Muscle of back (tissue), 11 donors: ENCODE data around the gene B3GALT4. TPM values are rescaled to one million over a fixed set of nuclear protein-coding genes. Genes with fewer than 3 reads are reported as not detected.

Experiments
- DNase-seq, 3 donors: peaks; one replicate each; pipeline versions ENCODE4 v3.0.0 to v3.0.0-alpha.2; 2013
- polyA plus RNA-seq, 10 donors: library from polyadenylated mRNA; unstranded; fragments of 120-200 nt; gene quantifications; one replicate each; pipeline ENCODE4 v1.2.1, GENCODE V29; 2013; ENCODE audit not compliant: insufficient read length in 10 of 10

The B3GALT4 gene
- polyA plus RNA-seq, 10 donors, result 1.4 to 3.0 (median 2.3) TPM

DNA sequence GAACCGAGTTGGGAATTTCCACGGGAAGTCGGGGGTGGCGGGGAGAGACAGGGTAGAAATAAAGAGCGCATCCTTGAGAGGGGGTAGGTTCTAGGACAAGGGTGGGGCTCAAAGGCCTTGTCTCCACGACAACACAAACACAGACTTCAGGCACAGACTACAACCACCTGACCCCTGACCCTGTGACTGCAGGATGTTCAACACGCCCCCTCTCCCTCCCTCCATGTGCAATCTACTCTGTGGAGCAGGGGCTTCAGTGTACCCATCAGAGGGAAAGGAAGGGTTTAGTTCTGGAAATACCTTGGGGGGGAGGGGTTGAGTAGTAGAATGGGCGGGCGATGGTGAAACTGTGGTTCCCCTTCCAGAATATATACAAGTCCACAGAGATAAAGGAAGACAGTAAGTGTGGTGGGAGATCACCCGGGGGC lies 37.6 kb downstream of the B3GALT4 start:
- peak; percentile 68 to 90 (median 77) for DNase-seq

DNA sequence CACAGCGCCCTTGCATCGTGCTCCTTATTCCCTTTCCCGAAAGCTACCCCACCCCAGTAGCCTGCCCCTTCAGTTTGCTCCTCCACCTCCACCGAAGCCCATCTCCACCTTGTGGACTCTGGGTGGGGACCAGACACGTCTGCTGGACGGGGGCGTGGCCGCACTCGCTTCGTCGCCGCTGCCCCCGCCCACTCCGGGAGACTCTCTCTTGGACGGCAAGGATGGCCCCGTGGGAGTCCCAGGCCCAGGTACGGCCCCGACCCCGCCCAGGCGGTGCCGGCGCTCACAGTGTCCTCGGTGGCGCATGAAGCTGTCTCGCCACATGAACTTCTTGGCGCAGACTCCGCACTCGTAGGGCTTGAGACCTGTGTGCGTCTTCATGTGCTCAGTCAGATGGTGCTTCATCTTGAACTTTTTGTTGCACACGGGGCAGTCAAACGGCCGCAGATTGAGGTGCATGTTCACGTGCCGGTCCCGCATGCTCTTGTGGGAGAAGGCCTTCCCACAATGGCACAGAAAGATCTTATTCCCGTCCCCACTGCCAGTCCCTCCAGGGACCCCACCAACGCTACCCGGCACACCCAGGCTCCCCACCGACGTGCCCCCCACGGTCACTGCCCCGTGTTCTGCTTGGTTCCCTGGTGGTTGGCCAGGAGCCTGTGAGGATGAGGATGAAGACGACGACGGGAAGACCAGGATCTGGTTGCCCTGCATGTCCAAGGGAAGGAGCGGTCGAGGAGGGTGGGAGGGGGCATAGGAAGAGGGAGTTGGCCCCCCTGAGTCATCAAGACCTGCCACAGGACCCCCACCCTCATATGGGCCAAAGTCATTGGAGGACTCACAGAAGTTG lies 38.2 kb downstream of the B3GALT4 start:
- DNase-seq, result peak in 1 of 3 donors; percentile 64

DNA sequence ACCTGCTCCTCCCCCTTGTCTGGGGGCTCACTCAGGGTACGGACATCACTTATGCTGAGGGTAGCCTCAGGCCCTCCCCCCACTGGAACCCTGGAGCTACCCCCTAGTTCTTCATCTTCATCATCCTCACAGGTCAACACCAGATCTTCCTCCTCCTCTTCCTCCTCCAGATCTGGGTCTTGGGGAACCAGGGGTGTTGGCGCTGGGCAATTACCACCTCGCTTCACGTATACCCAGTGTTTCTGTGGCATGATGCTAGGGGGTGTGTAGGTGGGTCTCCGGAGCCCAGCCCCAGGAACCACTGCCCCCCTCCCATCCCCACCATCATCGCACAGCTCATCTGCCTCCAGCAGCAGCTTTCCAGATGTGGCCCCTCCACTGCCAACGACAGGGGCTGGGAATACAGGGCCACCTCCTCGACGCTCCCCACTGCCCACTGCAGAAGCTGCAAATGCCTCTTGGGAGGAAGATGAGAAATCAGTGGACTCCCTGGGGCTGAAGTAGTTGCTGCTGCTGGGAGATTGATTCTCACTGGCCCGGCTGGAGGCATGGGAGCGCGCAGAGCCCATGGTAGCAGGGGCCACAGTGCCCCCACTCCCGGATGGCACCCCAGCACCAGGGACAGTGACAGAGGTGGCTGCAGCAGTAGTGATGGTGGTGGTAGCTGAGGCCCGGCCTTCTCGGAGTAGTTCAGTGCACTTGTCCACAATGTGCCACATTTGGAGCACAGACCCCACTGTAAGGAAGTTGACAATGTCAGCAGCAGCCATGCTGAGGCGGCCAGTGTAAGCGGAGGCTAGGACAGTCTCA lies 39.1 kb downstream of the B3GALT4 start:
- DNase-seq, result no peak

DNA sequence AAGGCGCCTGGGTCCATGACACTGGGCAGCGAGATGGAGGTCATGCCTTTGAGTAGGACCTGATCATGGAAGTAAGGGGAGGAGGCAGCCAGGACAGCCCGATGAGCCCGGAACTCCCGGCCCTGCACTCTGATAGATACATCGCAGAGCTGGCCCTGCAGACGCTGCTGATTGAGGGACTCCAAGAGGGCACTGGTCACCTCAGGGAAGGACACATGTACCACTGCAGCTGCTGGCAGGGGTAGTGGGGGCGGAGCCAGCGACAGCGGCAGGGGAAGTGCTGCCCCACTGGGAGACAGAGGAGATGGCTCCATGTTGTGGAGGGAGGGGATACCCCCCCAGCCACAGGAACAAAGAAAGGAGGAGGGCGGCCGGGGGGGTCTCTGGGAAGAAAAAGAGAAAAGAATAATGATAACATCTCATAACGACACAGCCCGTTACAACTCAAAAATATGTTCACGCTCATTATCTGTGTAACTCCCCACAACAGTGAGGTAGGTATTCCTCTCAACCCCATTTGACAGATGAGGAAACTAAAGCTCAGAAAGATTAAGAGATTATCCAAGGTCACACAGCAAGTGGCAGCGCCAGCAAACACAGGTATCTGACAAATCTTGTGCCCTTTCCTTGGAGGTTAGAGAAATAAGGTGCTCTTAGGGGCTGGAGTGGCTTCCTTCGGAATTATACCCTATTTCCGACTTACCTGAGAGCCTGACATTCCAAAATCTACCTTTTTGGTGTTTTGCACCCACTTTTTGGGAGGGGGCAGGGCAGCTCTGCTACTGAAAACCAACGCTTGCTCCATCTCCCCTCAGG lies 39.9 kb downstream of the B3GALT4 start:
- DNase-seq, result no peak

DNA sequence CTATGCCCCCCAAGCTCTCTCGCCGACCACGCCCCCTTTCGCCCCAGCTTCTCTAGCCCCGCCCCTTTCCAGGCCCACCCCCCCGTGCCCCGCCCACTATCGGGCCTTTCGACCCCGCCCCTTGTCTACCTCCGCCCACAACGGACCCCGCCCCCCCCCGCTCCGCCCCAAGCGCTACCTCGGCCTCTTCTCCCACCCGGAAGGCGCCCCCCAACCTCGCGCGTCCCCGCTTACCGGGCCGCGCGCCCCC lies 40.4 kb downstream of the B3GALT4 start:
- DNase-seq, result no peak

DNA sequence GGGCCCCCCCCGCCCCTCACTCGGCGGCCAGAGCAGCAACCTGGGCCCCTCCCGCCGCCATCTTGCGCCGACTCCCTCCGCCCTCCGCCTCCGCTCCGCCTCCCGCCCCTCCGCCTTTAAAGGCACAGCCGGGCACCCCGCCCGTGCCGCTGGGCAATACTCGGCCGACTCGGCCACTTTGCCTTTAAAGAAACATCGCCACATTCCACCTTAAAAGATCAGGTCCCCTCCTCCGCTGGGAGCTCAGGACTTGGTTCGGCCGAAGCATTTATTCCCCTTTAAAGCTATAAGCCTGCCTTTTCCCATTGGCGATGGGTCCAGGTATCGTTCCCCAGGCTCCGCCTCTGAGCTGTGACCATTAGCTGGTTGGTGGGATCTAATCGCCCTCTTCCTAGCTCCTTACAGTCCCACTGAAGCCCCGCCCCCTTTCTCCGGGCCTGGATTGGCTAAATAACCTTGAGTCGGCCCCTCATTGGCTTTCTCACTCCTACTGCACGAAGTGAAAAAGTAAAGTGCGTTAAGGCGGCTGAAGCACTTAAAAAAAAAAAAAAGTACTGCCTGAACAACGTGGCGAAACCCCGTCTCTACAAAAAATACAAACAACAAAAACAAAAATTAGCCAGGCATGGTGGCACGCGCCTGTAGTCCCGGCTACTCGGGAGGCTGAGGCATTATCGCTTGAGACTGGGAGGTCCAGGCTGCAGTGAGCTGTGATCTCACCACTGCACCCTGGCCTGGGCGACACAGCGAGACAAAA lies 40.9 kb downstream of the B3GALT4 start, which contains the start of gene ZBTB22:
Gene ZBTB22 (minus strand): TSS at position 76 of the 757 bp plus-strand sequence. CDS start 828 bp downstream, outside the sequence.
- DNase-seq, result peak; percentile 98 to 99 (median 99)

DNA sequence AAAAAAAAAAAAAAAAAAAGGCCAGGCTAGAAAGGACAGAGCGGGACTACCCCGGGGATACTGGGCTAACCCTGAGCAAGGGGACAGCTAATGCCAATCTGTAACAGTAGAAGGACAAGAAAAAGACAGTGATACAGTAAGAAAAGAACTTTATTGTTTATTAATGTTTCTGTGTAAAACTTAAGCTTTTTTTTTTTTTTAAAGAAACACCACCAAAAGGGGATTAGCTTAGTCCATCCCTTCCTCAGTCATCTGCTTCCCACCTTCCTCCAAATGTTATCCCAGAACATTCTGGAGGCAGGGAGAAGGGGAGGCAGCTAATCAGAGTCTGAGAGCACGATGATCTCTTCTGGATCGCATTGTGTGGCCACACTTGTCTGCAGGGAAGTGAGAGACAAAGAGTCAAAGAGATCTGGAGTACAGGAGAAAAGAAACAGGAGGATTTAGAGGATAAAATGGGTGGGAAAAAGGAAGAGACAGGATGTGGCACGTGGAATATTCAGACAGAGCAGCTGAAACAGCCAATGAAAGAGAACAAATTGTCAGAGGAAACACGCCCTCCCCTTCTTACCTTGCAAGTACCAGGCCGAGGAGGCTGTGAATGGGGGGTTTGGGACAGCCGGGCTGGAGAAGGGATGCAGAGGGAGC lies 41.6 kb downstream of the B3GALT4 start:
- DNase-seq, result no peak

DNA sequence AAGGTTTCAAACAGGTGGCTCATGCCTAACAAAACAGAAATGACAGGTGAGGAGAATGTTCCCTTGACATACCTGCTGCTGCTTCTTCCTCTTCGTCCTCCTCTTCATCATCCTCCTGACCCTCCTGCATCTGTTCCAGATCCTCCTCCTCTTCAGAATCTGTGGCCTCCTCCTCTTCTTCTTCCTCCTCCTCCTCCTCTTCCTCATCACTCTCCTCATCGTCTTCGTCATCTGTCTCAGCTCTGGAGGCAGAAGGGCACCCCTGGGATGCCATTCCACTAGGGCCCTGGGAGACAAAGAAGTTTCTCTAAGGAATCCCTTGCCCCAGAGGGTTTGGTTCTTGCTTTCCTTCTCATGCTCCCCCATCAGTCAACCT lies 43.0 kb downstream of the B3GALT4 start:
- no peak for DNase-seq

DNA sequence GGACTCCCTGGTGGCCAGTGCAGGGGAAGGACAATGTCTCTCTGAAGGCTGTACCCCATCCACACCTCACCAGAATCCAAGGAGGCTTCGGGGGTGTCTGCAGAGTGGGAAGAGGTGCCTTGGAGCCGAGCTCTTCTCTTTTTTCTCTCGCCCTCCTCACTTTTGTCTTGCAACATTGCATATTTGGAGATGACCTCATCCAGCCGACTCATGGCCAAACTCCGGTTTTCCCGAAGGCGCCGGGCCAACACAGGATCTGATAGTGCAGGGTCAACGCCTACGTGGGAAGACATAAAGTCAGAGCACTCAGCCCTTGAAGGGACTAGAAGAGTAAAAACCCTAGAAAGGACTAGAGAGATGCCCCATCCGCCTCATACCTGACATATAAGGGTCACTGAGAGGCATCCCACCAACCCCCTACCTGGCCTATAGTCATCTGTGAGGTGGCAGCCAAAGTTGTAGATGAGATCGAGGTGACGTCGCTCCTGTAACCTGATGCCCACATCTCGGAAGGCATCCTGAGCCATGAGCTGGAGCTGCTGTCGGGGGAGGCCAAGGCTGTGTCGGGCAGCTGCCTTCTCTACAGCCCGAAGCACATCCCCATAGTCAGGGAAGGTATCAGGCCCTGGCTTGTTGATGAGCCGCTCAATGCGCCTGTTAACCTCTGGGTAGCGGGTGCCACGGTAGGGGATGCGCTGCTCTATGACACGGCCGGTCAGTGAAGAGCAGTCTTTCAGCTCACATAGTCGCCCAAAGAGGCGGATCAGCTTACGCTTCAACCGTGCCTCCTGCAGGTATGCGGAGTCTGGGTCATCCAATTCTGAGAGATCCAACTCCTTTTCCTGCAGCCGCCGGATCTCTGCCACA lies 43.6 kb downstream of the B3GALT4 start:
- peak in 1 of 3 donors; percentile 16 for DNase-seq

DNA sequence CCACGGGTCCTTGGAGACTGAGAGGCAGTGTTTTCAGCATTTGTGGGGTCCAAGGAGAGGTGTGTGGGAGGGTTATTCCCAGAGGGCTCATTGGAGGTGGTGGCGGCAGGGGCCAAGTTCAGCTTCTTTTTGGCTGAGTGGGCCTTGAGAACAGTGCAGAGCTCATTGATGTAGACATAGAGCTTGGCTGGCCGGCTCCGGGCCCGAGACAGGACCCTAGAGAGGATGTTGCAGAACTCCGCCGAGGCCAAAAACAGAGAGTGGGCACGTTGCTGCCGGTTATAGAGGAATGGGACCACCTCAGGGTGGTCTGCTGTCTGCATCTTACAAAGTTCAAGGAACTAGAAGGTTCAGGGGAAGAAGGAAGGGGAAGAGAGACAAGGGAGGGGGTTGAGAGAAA lies 44.3 kb downstream of the B3GALT4 start:
- no peak for DNase-seq

DNA sequence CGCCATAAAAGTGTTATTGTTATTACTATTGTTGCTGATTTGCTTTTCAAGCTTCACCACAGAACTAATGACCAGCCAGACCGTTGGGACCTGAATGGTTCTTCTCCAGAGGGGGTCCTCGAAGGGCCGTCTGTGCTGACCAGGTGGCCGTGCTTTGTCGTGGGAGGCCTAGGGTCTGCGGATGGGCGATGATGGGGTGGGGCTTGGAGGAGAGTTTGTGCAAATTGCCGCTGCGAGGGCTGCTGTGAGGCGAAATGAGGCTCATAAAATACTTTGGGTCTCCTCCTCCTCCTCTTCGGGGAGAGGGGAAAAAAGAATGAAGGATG lies 46.7 kb downstream of the B3GALT4 start:
- DNase-seq, result no peak

DNA sequence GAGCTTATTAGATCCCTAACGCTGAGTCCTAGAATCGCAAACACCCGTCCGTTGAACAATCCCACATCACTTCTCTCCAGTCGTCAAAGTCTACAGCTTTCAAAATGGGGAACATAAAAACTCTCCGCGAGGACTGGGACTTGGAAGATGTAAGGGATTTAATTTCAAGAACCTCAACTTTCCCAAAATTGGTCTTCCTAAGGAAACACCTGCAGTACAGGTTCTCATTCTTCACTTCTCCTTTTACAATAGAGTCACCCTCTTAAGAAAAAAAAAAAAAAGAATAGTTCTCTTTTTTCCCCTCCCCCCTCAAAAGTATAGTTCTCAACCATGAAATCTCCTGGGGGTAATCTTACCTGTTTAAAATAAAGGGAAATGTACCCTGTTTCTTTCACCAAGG lies 47.2 kb downstream of the B3GALT4 start:
- no peak for DNase-seq

Other genes starting within 250 kb of the B3GALT4 start
- gene HLA-DPA1, start 203.5 kb upstream of the B3GALT4 start, polyA plus RNA-seq, result 10 to 100 TPM in 9 of 10 donors, 1 to 10 TPM in 1; 8.1 to 21.8 (median 13.4) TPM
- gene HLA-DPB1, start 201.1 kb upstream of the B3GALT4 start, polyA plus RNA-seq, result 10 to 100 TPM in 4 of 10 donors, 1 to 10 TPM in 6; 4.8 to 15.4 (median 7.8) TPM
- 100 to 1,000 TPM in 2 of 10 donors, 10 to 100 TPM in 8; 20.5 to 134 (median 61.0) TPM for gene COL11A2, start 84.7 kb upstream of the B3GALT4 start, polyA plus RNA-seq
- 10 to 100 TPM; 31.9 to 49.0 (median 37.8) TPM for gene RXRB, start 76.5 kb upstream of the B3GALT4 start, polyA plus RNA-seq
- 100 to 1,000 TPM in 3 of 10 donors, 10 to 100 TPM in 7; 68.5 to 115 (median 82.5) TPM for gene SLC39A7, start 76.3 kb upstream of the B3GALT4 start, polyA plus RNA-seq
- 10 to 100 TPM in 7 of 10 donors, 1 to 10 TPM in 3; 8.2 to 14.4 (median 11.0) TPM for gene HSD17B8, start 72.5 kb upstream of the B3GALT4 start, polyA plus RNA-seq
- 10 to 100 TPM; 25.1 to 43.3 (median 29.9) TPM for gene RING1, start 68.6 kb upstream of the B3GALT4 start, polyA plus RNA-seq
- gene VPS52, start 5.2 kb upstream of the B3GALT4 start, polyA plus RNA-seq, result 10 to 100 TPM; 27.6 to 54.6 (median 37.1) TPM
- 1,000 to 10,000 TPM; 3,925 to 5,378 (median 4,934) TPM for gene RPS18, start 5.0 kb upstream of the B3GALT4 start, polyA plus RNA-seq
- 10 to 100 TPM; 49.6 to 70.8 (median 60.0) TPM for gene WDR46, start 12.1 kb downstream of the B3GALT4 start, polyA plus RNA-seq
- 10 to 100 TPM; 35.1 to 56.0 (median 41.7) TPM for gene PFDN6, start 12.5 kb downstream of the B3GALT4 start, polyA plus RNA-seq
- 10 to 100 TPM; 41.7 to 62.5 (median 53.7) TPM for gene RGL2, start 21.8 kb downstream of the B3GALT4 start, polyA plus RNA-seq
- 10 to 100 TPM; 17.2 to 27.9 (median 21.1) TPM for gene TAPBP, start 37.0 kb downstream of the B3GALT4 start, polyA plus RNA-seq
- gene ZBTB22, start 40.6 kb downstream of the B3GALT4 start, polyA plus RNA-seq, result 10 to 100 TPM; 11.1 to 16.1 (median 14.2) TPM
- gene DAXX, start 45.8 kb downstream of the B3GALT4 start, polyA plus RNA-seq, result 10 to 100 TPM; 24.6 to 40.9 (median 30.1) TPM
- 10 to 100 TPM; 16.1 to 30.2 (median 21.4) TPM for gene KIFC1, start 114.7 kb downstream of the B3GALT4 start, polyA plus RNA-seq
- 10 to 100 TPM; 41.3 to 56.1 (median 44.4) TPM for gene PHF1, start 133.9 kb downstream of the B3GALT4 start, polyA plus RNA-seq
- 100 to 1,000 TPM; 109 to 154 (median 123) TPM for gene CUTA, start 141.0 kb downstream of the B3GALT4 start, polyA plus RNA-seq
- 10 to 100 TPM; 15.5 to 32.0 (median 19.1) TPM for gene SYNGAP1, start 142.9 kb downstream of the B3GALT4 start, polyA plus RNA-seq
- 1 to 10 TPM; 5.4 to 9.2 (median 7.4) TPM for gene ZBTB9, start 177.5 kb downstream of the B3GALT4 start, polyA plus RNA-seq